HCEC 1CT (cell line): Measurements from ENCODE around the gene VAPA.

ENCODE experiments used
- DNase-seq: peaks from one replicate; pipeline ENCODE4 v3.0.0-alpha.2; 2017

The VAPA gene

DNA sequence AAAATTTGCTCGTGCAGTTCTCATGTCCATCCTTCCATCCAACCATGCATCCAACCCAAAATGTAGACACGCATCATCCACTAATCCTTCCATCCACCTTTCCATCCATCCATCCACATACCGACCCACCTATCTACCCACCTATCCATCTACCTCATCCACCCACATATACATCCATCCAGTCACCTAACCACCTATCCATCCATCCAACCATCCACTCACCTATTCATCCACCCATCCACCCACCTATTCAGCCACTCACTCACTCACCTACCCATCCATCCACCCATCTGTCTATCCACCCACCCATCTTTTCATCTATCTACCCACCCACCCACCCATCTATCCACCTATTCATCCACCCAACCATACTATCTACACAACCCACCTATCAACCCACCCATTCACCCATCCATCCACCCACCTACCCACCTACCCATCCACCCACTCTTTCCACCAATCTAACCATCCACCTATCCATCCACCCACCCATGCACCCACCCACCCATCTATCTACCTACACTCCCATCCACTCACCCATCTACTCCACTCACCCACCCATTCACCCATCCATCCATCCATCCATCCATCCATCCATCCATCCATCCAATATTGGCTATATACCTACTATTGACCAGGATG, 94.3 kb downstream of the VAPA start:
- no peak for DNase-seq
